Testis (tissue), 3 donors: ENCODE measurements around the gene UNC13D. TPM values are rescaled to one million over a fixed set of nuclear protein-coding genes. Genes with fewer than 3 reads are reported as not detected.

Source experiments
- DNase-seq: peaks from one replicate; pipeline ENCODE4 v3.0.0-alpha.2; 2019
- H3K27ac ChIP-seq, 2 donors: fragments of 200-600 bp; sonication (generic); one replicate each; pipeline ENCODE4 v1.5.1; 2019
- H3K27me3 ChIP-seq: fragments of 200-600 bp; sonication (generic); one replicate; pipeline ENCODE4 v1.5.1; 2019
- H3K36me3 ChIP-seq: fragments of 200-600 bp; sonication (generic); one replicate; pipeline ENCODE4 v1.5.1; 2017; ENCODE audit warnings: low read depth; ENCODE audit errors: missing control alignments
- H3K4me1 ChIP-seq: fragments of 200-600 bp; sonication (generic); one replicate; pipeline ENCODE4 v1.5.1; 2019
- H3K4me3 ChIP-seq, 2 donors: fragments of 200-600 bp; sonication (generic); one replicate each; pipeline ENCODE4 v1.5.1; 2017 to 2019
- H3K9me3 ChIP-seq: fragments of 200-600 bp; sonication (generic); one replicate; pipeline ENCODE4 v1.5.1; 2017
- POLR2A ChIP-seq: fragments of 450-650 bp; IDR thresholded peaks from one replicate; pipeline ENCODE4 v1.6.1; 2017; ENCODE audit warnings: antibody characterized with exemption, mild to moderate bottlenecking, moderate library complexity
- WGBS, 2 donors: methylation state at CpG; one replicate each; pipeline ENCODE4 v1.1.5; 2018; 5-methylcytosine and 5-hydroxymethylcytosine counted together
- intact Hi-C: fragments of 100-400 bp; cut with DNase I; formaldehyde crosslinking; loops from one replicate; pipeline ENCODE4 v1.15.1; 2023; ENCODE audit warnings: low total_unique reads
- polyA plus RNA-seq: library from polyadenylated mRNA; stranded (reverse); fragments of 350-450 nt; fragmentation: Illumina TruSeq; extraction: RNeasy Lipid Tissue Mini Kit (QIAGEN cat#74804); gene quantifications from one replicate; pipeline ENCODE4 v1.2.3, GENCODE V29; 2014; ENCODE audit warnings: low read depth, low replicate concordance; ENCODE audit not compliant: insufficient read depth
- total RNA-seq, 2 donors: library from RNA; depleted of rRNA; stranded (reverse); fragments of >200 nt; gene quantifications; one replicate each; pipeline ENCODE4 v1.2.3, GENCODE V29; 2016
- TF ChIP-seq, protein P1 (sequence below), 3 experiments: fragments of 450-650 bp in 2 of 3; fragments of 200-600 bp in 1 of 3; sonication (generic) in 1 of 3; IDR thresholded peaks; one replicate each; pipeline ENCODE4 v1.5.1; 2016 to 2019; ENCODE audit warnings: antibody characterized with exemption in 3 of 3, mild to moderate bottlenecking in 2 of 3, moderate library complexity in 1 of 3

The UNC13D gene
- total and polyA plus RNA-seq, 3 donors from 2014 or later = 10.2 to 20.4 (median 15.0) TPM

DNA sequence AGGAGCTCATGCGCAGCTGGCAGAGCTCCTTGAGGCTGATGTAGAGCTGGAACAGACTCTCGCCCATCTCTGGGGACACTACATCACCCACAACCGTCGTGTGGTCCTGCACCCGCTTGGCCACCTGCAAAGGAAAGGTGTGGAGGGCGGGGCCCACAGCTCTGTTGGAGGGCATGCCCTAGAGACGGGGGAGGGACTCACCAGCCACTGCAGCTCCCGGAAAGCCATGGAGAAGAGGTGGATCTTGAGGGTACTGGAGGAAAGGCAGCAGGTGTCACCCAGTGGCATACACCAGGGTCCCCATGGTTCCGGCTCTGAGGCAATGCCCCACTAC lies 8.6 kb downstream of the UNC13D start:
- TF ChIP-seq POLR2A = no peak
- TF ChIP-seq, protein P1, sequence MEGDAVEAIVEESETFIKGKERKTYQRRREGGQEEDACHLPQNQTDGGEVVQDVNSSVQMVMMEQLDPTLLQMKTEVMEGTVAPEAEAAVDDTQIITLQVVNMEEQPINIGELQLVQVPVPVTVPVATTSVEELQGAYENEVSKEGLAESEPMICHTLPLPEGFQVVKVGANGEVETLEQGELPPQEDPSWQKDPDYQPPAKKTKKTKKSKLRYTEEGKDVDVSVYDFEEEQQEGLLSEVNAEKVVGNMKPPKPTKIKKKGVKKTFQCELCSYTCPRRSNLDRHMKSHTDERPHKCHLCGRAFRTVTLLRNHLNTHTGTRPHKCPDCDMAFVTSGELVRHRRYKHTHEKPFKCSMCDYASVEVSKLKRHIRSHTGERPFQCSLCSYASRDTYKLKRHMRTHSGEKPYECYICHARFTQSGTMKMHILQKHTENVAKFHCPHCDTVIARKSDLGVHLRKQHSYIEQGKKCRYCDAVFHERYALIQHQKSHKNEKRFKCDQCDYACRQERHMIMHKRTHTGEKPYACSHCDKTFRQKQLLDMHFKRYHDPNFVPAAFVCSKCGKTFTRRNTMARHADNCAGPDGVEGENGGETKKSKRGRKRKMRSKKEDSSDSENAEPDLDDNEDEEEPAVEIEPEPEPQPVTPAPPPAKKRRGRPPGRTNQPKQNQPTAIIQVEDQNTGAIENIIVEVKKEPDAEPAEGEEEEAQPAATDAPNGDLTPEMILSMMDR (IDR thresholded peaks at IDR 0.05) = no peak
- Histone ChIP-seq H3K4me1 (peaks cover 3% of the 10 kb centered on the region), H3K27me3 (no peaks in the 10 kb centered on the region), H3K9me3 (no peaks in the 10 kb centered on the region), H3K36me3 (no peaks in the 10 kb centered on the region), H3K27ac (no peak overlapping the region), H3K4me3 (no peak overlapping the region)
- intact Hi-C loops = no loop called here
- no peak for DNase-seq
- 83 to 90% methylated on average over 1 to 9 of the region's 9 CpGs for WGBS, 2 donors

DNA sequence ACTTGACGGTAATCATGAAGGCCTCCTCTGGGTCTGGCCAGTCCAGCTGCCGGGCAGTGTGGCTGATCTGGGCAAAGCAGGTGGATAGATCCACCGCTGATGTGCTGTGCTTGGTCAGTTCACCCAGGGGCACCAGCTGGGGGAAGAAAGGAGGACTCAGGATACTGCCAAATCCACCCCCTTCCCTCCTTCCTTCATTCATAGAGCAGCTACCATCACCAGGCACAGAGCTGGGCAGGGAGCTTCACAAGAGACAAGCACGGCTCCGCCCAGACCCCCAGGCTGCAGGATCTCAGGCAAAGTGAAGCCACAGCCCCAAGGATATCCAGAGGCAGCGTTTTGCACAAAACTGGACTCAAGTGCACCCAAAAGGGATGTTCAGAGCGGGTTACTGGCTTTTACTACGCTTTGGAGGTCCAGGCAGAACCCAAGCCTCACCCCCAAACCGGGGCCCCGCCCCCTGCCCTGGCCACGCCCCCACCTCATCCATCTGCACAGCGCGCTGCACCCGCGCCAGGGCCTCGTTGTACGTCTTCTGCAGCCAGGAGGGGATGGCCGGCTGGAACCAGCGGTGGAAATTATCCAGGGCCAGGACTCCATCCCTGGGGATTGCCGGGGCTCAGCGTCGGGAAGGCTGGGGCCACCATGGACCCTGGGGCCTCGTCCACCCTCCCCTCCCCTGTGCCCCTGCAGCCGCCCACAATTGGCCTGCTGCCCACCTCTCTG lies 9.1 kb downstream of the UNC13D start:
- no peaks in the 10 kb centered on the region for H3K36me3 ChIP-seq
- no peak for DNase-seq

DNA sequence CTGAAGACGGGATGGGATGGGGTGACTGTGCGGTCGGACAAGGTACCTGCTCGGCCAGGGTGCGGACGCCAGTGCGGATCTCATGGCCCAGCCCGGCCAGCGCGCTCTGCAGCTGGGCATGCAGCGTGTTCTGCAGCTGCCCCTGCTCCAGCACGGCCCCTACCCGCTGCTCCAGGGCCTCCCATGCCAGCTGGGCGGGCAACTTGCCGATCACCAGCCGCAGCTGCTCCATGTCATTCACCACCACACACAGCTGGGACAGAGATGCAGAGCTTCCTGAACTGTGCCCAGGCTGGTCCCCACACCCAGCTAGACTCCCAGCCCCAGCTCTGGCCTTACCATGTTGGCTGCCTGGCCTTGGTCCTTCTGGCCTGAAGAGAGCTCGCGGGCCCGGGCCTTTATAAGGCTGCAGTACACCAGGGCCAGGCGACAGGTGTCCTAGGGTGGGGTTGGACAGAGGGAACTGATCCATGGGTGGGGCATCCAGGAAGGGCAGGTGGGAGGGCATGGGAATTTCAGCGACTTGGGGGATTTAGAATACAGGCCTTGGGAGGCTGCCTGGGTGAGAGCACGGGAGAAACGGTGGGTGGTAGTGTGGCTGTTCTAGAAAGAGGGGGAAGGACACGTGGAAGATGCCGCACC lies 9.8 kb downstream of the UNC13D start:
- no peaks in the 10 kb centered on the region for H3K27me3 ChIP-seq
- no peak for TF ChIP-seq POLR2A
- TF ChIP-seq, protein P1 (IDR thresholded peaks at IDR 0.05) = no peak
- peaks cover 3% of the 10 kb centered on the region for H3K4me1 ChIP-seq
- no peaks in the 10 kb centered on the region for H3K36me3 ChIP-seq
- no peaks in the 10 kb centered on the region for H3K9me3 ChIP-seq
- no peak overlapping the region for H3K4me3 ChIP-seq
- no peak overlapping the region for H3K27ac ChIP-seq
- no peak for DNase-seq
- intact Hi-C loops = no loop called here
- 92 to 94% methylated on average over 25 of the region's 25 CpGs for whole genome bisulfite sequencing, 2 donors

More for the DNA sequence above, 9.1 kb downstream of the UNC13D start:
- no peaks in the 10 kb centered on the region for H3K27me3 ChIP-seq
- H3K9me3 ChIP-seq = no peaks in the 10 kb centered on the region
- no peak overlapping the region for H3K27ac ChIP-seq
- TF ChIP-seq POLR2A = no peak
- TF ChIP-seq, protein P1 (IDR thresholded peaks at IDR 0.05) = no peak
- H3K4me3 ChIP-seq = no peak overlapping the region
- intact Hi-C loops = no loop called here
- 56 to 74% methylated on average over 16 to 24 of the region's 24 CpGs for WGBS, 2 donors
- peaks cover 3% of the 10 kb centered on the region for H3K4me1 ChIP-seq

DNA sequence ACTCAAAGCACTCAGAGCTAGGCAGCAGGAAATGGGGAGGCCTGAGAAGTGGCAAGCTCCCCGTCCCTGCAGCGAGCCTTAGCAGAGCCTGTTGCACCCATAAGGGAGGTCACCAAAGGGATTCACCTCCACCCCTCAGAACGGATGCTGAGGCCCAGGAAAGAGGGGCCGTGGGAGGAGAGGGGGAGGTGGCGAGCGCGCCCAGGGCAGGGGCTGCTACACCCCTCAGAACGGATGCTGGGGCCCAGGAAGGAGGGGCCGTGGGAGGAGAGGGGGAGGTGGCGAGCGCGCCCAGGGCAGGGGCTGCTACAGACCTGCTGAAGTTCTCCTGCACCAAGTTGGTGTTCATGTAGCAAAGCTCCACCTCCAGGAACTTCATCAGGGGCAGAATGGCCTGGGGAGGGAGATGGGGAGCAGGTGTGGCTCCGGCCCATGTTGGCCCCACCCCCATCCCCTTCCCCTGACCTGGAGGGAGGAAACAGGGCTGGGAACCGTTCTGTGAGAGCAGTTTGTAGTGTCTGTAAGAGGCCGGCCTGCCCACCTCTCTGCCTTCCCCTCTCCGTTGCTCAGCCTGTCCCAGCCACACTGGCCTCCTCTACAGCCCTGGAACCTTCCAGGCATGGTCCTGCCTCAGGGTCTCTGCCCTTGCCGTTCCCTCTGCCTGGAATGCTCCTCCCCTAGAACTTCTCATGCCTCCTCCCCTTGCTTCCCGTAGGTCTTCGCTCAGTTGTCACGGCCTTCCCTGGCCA lies 11.4 kb downstream of the UNC13D start:
- TF ChIP-seq POLR2A = no peak
- TF ChIP-seq, protein P1 (IDR thresholded peaks at IDR 0.05) = no peak
- no peaks in the 10 kb centered on the region for H3K27me3 ChIP-seq
- intact Hi-C loops = no loop called here
- no peaks in the 10 kb centered on the region for H3K9me3 ChIP-seq
- H3K4me3 ChIP-seq = no peak overlapping the region
- H3K4me1 ChIP-seq = peaks cover 2% of the 10 kb centered on the region
- no peak overlapping the region for H3K27ac ChIP-seq
- DNase-seq = no peak
- no peaks in the 10 kb centered on the region for H3K36me3 ChIP-seq
- 79 to 81% methylated on average over 18 to 20 of the region's 20 CpGs for WGBS, 2 donors
